ENCODE measurements around the gene RTF1.
A peak's percentile ranks its signal among the peaks of the same experiment; 100 is the strongest.

RTF1 gene

DNA sequence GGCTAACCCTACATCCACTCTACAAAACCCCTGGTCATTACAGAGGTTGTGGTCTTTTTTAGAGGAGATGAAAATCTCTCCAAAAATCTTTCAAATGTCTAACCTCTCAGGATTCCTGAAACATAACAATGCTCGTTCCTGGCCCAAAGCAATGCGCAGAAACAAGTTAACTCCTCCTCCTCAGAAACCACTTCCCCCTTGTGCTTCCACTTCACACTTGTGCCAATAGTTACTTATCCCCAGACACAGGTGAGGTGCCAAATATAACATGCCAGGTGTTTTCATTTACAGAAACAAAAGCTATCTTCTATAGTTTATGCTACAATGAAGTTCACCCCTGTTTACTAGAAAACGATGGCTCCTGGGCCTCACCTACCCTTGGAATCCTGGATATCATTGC is 20.8 kb upstream of the RTF1 start:
- no peak overlapping the region for H3K4me3 ChIP-seq (ENCODE audit: low read depth, low read length)
- no peak for TF ChIP-seq CTCF (IDR thresholded peaks at IDR 0.05; ENCODE audit: low read depth, low read length)

DNA sequence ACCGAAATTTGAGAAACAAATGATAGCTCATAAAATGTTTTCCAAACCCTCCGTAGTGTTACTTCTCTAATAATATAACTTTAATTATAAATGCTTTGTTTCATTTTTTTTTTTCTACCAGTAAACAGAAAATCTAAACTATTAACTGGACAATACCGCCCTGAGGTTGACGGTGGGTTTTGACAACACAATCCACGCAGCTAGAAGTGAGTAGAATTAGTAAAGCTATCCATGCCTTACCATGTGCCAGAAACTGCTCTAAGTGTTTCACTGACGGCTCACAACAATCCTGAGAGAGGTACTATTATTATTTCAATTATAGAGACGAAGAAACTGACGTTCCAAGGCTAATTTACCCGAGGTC is 15.0 kb upstream of the RTF1 start:
- TF ChIP-seq CTCF (IDR thresholded peaks at IDR 0.05; ENCODE audit: low read depth, low read length), result no peak
- peak overlapping the region; percentile 96 for H3K4me3 ChIP-seq (ENCODE audit: low read depth, low read length)

DNA sequence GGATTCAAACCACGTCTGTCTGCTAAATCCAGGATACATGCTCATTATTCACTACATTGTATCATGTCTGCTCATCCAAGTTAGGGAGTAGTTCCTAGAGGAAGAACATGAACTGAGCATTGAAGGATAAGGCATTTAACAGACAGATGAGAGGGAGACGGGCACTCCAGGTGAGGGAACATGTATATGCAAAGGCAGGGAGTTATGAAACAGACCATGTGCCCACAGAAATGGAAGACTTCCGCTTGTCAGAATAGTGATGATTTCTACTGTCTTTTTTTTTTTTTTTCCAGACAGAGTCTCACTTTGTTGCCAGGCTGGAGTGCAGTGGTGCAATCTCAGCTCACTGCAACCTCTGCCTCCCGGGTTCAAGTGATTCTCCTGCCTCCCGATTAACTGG is 9.6 kb upstream of the RTF1 start:
- no peak overlapping the region for H3K4me3 ChIP-seq (ENCODE audit: low read depth, low read length)
- no peak for TF ChIP-seq CTCF (IDR thresholded peaks at IDR 0.05; ENCODE audit: low read depth, low read length)

GRCh38 chr15:41408234-41408641 is 8.7 kb upstream of the RTF1 start:
- H3K4me3 ChIP-seq (ENCODE audit: low read depth, low read length), result no peak overlapping the region
- TF ChIP-seq CTCF (IDR thresholded peaks at IDR 0.05; ENCODE audit: low read depth, low read length), result no peak

DNA sequence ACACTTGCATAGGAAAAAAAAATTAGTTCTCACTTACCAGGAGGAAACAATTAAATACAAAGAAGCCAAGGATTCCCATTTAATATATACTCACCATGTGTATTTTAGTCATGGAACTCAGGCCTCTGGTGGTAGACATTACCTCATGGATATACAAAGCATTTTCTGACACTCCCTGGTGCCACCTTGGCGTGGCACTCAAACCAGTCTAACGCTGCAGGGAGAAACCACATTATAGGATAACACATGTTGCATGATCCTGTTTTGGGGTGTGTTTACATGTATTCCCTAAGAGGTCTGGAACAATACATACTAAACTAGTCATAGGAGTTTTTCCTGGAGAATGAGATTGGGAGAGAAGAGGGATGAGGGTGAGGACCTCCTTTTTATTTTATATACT is 5.9 kb upstream of the RTF1 start:
- no peak overlapping the region for H3K4me3 ChIP-seq (ENCODE audit: low read depth, low read length)
- TF ChIP-seq CTCF (IDR thresholded peaks at IDR 0.05; ENCODE audit: low read depth, low read length), result no peak

GRCh38 chr15:41411441-41411840 is 5.5 kb upstream of the RTF1 start:
- TF ChIP-seq CTCF (IDR thresholded peaks at IDR 0.05; ENCODE audit: low read depth, low read length), result no peak
- H3K4me3 ChIP-seq (ENCODE audit: low read depth, low read length), result no peak overlapping the region

- peak overlapping the region; percentile 87 for H3K4me3 ChIP-seq (ENCODE audit: low read depth, low read length)
- no peak for TF ChIP-seq CTCF (IDR thresholded peaks at IDR 0.05; ENCODE audit: low read depth, low read length)
Measured at GRCh38 chr15:41416128-41416741, 660 bp upstream of the RTF1 start.
